AG20443 (cell line): ENCODE data around the gene LRRC46.
A peak's percentile ranks its signal among the peaks of the same experiment; 100 is the strongest.

Experiments
- DNase-seq: peaks from one replicate; pipeline ENCODE4 v3.0.0; 2012; ENCODE audit warnings: low spot score, mixed read lengths

Gene LRRC46

GRCh38 chr17:47878203-47879027 lies 46.9 kb downstream of the LRRC46 start:
- no peak for DNase-seq

DNA sequence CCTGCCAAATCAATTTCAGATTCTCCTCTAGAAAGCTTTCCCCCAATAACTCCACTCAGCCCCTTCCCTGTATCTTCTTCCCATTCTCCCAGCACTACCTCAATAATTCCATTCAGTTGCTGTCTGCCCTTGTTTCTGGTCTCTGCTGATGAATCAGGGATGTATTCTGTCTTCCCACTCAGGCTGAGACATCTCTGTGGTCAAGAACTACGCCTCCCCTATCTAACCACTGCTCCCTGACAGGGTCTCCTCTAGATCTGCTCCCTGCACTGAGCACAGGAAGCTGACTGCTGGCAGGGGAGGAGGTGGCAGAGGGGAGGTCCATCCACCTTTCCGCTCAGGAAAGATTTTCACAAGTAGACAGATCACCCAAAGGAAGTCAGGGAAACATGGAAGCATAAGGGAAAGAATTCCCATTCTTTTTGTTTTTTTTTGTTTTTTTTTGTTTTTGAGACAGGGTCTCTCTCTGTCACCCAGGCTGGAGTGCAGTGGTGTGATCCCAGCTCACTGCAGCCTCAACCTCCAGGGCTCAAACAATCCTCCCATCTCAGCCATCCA lies 47.6 kb downstream of the LRRC46 start:
- peak; percentile 42 for DNase-seq

DNA sequence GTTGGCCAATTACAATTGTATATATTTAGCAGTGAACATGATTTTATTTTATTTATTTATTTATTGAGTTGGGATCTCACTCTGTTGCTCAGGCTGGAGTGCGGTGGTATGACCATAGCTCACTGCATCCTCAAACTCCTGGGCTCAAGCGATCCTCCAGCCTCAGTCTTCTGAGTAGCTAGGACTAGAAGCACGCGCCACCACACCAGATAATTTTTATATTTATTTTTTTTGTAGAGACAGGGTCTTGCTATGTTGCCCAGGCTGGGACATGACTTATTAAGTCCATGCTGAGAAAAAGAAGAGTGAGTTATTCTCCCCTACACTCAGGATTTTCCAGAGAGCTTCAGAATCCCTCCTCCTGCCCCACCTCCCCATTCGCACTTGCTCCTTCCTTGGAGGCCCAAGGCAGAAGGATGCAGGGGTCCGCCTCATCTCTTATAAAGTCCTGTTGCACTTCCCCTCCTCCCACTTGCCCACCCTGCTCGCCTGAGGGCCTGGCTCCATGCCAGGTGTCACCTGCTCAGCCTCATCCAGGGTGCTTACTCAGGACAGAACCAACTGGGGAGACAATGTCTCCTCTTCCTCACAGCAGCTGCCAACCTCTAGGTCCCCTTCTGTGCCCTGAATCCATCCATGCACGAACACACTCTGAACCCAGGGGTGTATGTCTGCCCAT lies 48.4 kb downstream of the LRRC46 start:
- no peak for DNase-seq

DNA sequence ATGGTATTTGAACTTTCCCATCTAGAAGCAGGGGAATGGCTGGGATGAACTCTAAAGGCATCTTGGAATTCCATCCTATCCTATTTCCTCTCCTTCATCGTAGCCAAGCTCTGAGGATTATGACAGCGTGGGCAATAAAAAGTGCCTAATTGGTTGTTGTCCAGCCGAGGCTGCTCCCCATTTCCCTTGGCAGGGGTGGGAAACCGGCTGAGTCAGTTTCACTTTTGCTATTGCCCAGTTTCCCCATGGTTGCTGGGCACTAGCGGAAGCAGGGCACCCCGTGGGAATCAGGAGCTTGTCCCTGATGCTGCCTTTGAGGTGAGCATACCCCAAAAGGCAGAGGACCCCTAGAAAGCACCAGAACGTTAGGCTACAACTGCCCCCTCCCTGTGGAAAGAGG lies 50.8 kb downstream of the LRRC46 start:
- peak; percentile 79 for DNase-seq

DNA sequence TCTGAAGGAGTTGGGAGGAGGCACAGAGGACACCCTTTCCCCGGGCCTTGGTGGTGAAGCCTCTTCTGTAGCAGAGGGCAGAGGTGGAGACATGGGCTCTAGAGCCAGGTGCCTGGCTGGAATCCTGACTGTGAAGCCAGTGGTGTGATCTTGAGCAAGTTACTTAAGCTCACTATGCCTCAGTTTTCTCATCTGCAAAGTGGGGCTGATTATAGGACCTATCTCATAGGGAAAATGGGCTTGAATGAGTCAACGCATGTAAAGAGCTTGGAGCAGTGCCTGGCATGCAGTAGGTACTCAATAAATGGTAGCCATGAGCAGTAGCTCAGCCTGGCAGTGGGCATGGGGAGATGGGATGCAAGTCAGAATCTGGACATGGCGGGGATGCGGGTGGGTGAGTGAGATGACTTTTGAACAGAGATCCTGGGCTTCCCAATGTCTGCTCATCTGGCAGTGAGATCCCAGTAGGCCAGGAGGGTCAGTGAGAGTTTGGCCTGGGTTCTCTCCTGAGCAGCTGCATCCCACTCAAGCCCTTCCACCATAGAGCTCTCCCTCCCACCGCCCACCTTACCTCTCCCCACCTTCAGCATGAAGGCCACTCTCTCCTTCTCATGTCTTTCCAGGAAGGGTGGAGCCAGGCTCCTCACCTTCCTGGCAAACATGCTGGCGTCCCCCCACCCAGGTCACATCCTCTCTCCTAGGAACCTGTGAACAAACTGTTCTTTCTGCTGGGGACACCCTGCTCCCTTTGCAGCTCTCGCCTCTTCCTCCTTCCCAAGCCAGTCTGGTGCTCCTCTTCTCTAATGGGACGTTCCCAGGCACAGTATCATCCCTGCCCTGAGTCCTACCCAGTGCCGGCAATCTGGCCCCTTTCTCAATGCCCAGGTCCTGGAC lies 51.5 kb downstream of the LRRC46 start:
- DNase-seq = no peak

DNA sequence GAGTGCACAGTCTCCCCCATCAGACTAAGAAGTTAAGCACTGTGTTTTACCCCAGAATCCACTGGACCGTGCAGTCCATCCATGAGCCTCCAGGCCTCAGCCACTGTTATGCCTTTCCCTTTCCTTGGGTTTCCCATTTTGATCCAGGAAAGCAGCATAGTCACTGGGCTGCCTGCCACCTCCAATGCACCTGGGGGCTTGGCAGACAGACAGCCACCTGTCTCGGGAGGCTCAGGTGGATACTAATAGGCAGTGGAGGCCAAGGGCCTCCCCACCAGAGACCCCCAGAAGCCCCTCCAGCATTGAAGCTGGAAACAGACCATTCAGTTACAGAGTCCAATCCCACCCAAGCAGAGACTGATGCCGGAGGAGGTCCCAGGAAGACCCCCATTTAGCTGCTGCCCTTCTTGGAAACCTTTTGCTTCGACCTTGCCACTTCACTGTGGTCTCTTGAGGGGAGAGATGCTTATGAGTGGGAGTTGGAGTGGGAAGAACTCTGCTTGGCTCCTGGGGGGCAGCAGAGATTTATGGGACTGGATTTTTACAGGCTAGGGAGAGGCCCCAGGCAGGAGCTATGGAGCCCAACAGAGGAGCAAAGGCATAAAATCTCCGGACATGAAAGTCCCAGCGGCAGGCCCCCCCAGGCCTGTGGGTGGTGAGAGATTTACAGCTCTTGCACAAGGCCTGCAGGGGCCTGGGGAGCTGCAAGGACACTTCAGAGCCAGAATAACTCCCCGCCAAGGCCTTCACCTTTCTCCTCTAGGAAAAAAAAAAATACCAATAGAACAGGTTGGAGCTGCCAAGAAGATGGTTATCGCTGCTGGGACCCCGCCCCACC lies 52.3 kb downstream of the LRRC46 start:
- DNase-seq = no peak

GRCh38 chr17:47884427-47884740 lies 52.9 kb downstream of the LRRC46 start:
- DNase-seq = no peak

DNA sequence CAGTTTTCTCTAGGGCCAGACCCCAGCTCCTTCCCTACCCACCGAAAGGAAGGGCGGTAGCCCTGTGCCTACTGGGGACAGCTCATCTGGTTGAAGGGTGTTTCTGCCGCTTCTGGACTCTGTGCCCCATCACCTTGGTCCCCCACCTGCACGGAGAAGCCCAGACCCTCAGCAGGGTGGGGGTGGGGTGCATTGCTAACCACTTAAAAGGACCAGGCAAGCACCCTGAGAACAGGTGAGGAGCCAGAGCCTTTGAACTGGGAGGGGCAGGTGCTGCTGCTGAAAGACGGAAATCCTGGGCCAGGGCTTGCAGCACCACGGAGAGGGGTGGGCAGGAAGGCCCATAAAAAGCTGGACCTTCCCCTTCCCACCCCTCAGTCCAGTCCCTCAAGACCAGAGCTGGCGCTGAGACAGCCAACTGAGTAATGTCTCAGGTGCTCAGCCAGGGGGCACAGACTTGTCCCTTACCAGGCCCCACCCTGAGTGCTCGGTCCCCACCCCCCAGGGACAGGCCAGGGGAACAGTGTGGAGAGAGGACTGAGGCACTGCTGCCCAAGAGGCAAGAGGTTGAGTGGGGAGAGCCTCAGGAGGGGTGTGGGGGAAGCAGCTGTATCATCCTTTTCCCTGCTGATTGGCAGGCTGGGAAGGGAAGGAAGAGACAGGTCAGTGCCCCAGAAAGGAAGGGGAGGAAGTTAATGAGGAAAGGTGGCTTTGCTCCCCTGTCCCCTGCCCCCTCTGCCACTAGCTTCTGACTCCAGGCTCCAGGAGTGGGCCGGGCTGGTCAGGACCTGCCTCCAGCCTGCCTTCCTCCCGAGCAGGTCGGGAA lies 53.6 kb downstream of the LRRC46 start:
- DNase-seq = no peak
